Left ventricle myocardium inferior (tissue), 1 donor: ENCODE data around the gene SOBP. TPM values are rescaled to one million over a fixed set of nuclear protein-coding genes. Genes with fewer than 3 reads are reported as not detected.
A peak's percentile ranks its signal among the peaks of the same experiment; 100 is the strongest.

Source experiments
- DNase-seq: peaks from one replicate; pipeline ENCODE4 v3.0.0-alpha.2; 2020
- H3K27ac ChIP-seq: fragments of 200-600 bp; replicated peaks from 2 replicates; pipeline ENCODE4 v1.8.0; 2021
- H3K27me3 ChIP-seq: fragments of 200-600 bp; 2 replicates; pipeline ENCODE4 v1.8.0; 2021; ENCODE audit warnings: low read depth
- H3K36me3 ChIP-seq: fragments of 200-600 bp; 2 replicates; pipeline ENCODE4 v1.8.0; 2021
- H3K4me1 ChIP-seq: fragments of 200-600 bp; 2 replicates; pipeline ENCODE4 v1.8.0; 2021
- H3K4me3 ChIP-seq: fragments of 200-600 bp; 2 replicates; pipeline ENCODE4 v1.8.0; 2021; ENCODE audit warnings: mild to moderate bottlenecking, moderate library complexity
- H3K9me3 ChIP-seq: fragments of 200-600 bp; replicated peaks from 2 replicates; pipeline ENCODE4 v1.8.0; 2021
- intact Hi-C: fragments of 100-400 bp; cut with micrococcal nuclease; formaldehyde crosslinking; loops from one replicate; pipeline ENCODE4 v1.11.0; 2022
- total RNA-seq: library from RNA; stranded (reverse); fragmentation: NEBNext Ultra II Directional; extraction: Animal tissue kit (Norgen Biotek cat#: 25700); gene quantifications from one replicate; pipeline ENCODE4 v1.2.1, GENCODE V29; 2021
- TF ChIP-seq, protein P1 (sequence below): fragments of 200-600 bp; IDR thresholded peaks from 2 replicates; pipeline ENCODE4 v1.8.0; 2021; ENCODE audit warnings: antibody characterized with exemption, mild to moderate bottlenecking, borderline replicate concordance
- donor health status: DM: no; HTN: yes; CAD: no; lungs with severe emphysema.

SOBP gene
- total RNA-seq, 1 donor from 2014 or later = 22.9 TPM

DNA sequence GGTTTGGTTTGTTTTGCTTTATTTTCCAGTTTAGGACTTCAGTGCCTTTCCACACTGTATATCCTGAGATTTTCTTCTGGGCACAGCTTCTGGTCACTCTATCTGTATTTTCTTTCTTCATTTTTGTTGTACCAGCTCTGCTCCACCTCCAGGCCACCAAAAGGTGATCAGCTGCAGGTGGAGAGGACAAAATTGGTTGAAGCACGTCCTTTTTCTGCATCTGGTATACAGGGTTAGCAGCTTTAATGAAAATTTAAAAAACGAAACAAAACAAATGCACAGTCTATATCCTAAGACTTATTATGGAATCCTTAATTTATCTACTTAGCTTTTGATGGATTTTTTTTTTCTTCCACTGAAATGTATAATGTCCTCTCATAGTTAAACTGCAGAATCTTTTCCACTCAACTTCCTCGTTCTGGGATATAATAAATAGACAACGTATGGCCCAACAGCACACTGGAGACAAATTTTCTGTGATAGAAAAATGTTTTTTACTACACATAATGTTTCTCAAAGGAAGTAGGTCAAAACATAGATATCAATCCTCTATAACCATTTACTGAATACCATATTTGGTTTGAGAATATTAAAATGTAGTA, 10.7 kb upstream of the SOBP start:
- no peaks in the 10 kb centered on the region for H3K9me3 ChIP-seq
- no peaks in the 10 kb centered on the region for H3K36me3 ChIP-seq
- intact Hi-C loops = no loop called here
- peaks cover 11% of the 10 kb centered on the region for H3K27me3 ChIP-seq
- TF ChIP-seq, protein P1, sequence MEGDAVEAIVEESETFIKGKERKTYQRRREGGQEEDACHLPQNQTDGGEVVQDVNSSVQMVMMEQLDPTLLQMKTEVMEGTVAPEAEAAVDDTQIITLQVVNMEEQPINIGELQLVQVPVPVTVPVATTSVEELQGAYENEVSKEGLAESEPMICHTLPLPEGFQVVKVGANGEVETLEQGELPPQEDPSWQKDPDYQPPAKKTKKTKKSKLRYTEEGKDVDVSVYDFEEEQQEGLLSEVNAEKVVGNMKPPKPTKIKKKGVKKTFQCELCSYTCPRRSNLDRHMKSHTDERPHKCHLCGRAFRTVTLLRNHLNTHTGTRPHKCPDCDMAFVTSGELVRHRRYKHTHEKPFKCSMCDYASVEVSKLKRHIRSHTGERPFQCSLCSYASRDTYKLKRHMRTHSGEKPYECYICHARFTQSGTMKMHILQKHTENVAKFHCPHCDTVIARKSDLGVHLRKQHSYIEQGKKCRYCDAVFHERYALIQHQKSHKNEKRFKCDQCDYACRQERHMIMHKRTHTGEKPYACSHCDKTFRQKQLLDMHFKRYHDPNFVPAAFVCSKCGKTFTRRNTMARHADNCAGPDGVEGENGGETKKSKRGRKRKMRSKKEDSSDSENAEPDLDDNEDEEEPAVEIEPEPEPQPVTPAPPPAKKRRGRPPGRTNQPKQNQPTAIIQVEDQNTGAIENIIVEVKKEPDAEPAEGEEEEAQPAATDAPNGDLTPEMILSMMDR = no peak
- DNase-seq = no peak
- no peak overlapping the region for H3K4me3 ChIP-seq
- H3K4me1 ChIP-seq = no peaks in the 10 kb centered on the region
- H3K27ac ChIP-seq = no peak overlapping the region

DNA sequence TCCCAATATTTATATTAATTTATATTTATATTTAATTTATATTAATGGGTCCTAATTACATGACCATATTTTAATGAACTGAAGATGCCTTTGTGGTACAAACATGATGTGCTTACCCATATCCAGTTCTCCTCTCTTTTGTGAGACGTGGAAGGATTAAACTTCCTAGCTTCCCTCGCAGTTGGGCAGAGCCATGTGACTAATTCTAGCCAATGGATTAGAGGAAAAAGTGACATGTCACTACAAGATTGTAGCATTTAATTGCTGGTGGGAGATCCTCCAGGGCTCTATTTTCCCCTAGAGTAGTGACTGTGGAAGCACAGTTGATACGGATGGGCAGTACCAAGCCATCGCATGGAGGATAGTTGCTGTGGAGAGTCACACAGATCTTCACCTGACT, 4.8 kb upstream of the SOBP start:
- Histone ChIP-seq H3K27me3 (peaks cover 11% of the 10 kb centered on the region), H3K36me3 (no peaks in the 10 kb centered on the region), H3K27ac (no peak overlapping the region), H3K4me1 (peaks cover 18% of the 10 kb centered on the region), H3K4me3 (no peak overlapping the region), H3K9me3 (no peaks in the 10 kb centered on the region)
- TF ChIP-seq, protein P1 = no peak
- DNase-seq = no peak
- intact Hi-C loops = no loop called here

DNA sequence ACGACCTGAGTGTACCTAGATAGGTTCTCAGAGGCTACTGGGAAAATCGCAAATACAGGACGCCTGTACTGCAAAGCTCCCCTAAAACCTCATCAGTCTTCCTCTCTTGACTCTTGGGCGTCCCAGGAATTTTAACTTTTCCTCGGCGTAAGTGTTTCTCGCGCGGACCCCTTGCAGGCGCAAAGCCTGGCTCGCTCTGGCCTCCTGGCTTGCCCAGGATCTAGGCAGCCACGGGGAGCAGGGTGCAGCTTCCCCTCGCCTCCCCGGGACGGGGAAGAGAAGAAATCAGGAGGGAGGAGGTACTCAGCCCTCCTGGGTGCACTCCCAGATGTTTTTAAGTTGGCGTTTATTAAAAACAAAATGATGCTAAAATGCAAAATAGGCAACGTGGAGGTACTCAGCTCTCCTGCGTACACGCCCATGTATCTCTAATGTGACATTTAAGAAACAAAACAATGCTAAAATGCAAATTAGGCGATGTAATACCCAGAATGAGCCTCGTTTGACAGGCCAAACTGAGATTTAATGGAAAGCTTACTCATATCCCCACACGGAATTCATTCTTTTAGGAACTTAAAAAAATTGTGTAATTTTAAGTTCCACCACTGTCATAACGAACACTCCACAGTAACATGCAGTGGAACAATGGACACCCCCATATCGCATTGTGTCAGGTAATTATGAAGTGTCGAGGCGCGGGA, 1.6 kb upstream of the SOBP start:
- H3K4me1 ChIP-seq = peaks cover 49% of the 10 kb centered on the region
- intact Hi-C loops = no loop called here
- H3K27me3 ChIP-seq = no peaks in the 10 kb centered on the region
- H3K4me3 ChIP-seq = peak overlapping the region; percentile 93
- TF ChIP-seq, protein P1 = no peak
- H3K36me3 ChIP-seq = no peaks in the 10 kb centered on the region
- H3K9me3 ChIP-seq = no peaks in the 10 kb centered on the region
- peak overlapping the region; percentile 88 for H3K27ac ChIP-seq
- no peak for DNase-seq

DNA sequence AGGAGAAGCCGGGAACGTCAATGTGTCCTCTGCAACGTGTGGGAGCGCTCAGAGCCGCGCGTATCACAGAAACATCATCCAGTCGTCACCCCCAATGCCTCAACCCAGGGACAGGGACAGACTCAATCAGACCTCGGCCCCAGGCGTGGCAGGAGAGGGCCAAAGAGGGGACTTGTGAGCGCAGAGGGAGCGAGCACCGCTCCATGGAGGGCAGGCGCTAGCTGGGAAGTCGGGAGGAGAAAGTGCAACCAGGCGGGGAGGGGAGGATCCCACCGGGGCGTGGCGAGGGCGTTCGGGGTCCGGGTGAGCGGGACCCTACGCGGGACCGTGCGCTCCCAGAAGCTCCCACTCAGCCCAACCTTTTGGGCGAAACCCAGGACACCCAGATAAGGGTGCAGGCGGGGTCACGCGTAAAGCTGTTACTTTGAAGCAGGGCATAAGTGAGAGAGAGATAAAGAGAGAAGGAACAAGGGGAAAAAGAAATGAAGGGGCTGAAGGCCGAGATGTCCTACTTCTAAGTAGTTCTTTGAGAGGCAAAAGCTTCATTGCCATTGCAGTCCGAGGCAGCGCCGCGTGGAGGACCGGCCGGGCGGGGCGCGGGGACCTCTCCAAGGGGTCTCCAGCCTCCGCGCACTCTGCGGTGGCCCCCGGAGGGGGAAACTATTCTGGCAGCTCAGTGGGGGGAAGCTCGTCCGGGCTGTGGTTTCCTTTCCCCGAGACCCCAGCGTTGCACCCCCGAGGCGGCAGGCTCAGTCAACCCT, 862 bp upstream of the SOBP start:
- TF ChIP-seq, protein P1 = no peak
- peak overlapping the region; percentile 93 for H3K4me3 ChIP-seq
- H3K9me3 ChIP-seq = no peaks in the 10 kb centered on the region
- intact Hi-C loops = no loop called here
- peaks cover 56% of the 10 kb centered on the region for H3K4me1 ChIP-seq
- H3K27me3 ChIP-seq = no peaks in the 10 kb centered on the region
- peak; percentile 43 for DNase-seq
- no peaks in the 10 kb centered on the region for H3K36me3 ChIP-seq
- H3K27ac ChIP-seq = peak overlapping the region; percentile 88

DNA sequence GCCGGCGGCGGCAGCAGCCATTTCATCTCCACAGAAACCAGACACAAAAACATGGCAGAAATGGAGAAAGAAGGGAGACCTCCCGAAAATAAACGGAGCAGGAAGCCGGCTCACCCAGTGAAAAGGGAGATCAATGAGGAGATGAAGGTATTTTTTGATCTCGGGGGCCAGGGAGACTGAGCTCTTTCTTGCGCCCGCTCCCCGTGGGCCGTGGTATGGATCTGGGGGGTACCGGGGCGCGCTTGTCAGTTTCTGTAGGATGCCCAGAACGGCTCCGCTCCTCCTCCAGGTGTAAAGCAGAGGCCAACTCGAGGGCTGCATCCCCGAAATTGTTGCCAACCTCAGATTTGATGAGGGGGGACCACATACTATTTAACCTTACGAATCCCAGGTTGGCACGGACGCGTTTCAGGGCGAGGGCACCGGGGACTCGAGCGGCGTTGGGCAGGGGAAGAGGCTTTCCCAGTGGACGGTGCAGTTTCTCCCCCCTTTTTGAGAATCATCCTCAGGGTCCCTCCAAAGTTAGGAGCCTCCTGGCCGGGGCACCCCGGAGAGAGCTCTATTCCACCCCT, 735 bp downstream of the SOBP start:
- TF ChIP-seq, protein P1 = no peak
- intact Hi-C loops = no loop called here
- peaks cover 72% of the 10 kb centered on the region for H3K4me1 ChIP-seq

More for the DNA sequence above, 735 bp downstream of the SOBP start:
- DNase-seq = no peak
- Histone ChIP-seq H3K27me3 (no peaks in the 10 kb centered on the region), H3K4me3 (peak overlapping the region; percentile 93), H3K27ac (peak overlapping the region; percentile 88), H3K36me3 (no peaks in the 10 kb centered on the region), H3K9me3 (no peaks in the 10 kb centered on the region)
